HepG2 (cell line): Measurements from ENCODE around the gene LRRFIP2. TPM values are rescaled to one million over a fixed set of nuclear protein-coding genes. Genes with fewer than 3 reads are reported as not detected.

Source experiments
- ATAC-seq: fragments of 200-7000 bp; cut with Tn5 transposase; 3 replicates; pipeline ENCODE4 v1.9.1; 2020; ENCODE audit warnings: mild to moderate bottlenecking, moderate library complexity
- BruUV-seq: library from RNA; stranded (reverse); fragments of 400-500 nt; replicated peaks from 2 replicates; lab custom pipeline; 2021; lab: Mats Ljungman, UMichigan
- CTCF ChIA-PET: fragments of 300-600 bp; formaldehyde crosslinking; extraction: SDS; loops from one replicate; lab custom pipeline; 2021; ENCODE audit warnings: low total read pairs, inconsistent platforms, low intra/inter-chr PET ratio; lab: Yijun Ruan, JAX
- POLR2A ChIA-PET: fragments of 350-600 bp; sonication (Branson Sonifier 250); formaldehyde crosslinking; loops from one replicate; lab custom pipeline; 2020; ENCODE audit warnings: antibody characterized with exemption, inconsistent platforms; lab: Yijun Ruan, JAX
- DNase-seq: peaks from one replicate; pipeline ENCODE4 v3.0.0-alpha.2; 2015; ENCODE audit warnings: low spot score
- FAIRE-seq: peaks from 3 replicates; lab custom pipeline; 2011; peaks lifted over from hg19 to GRCh38; lab: Jason Lieb, UNC
- H2AFZ ChIP-seq: one replicate; pipeline ENCODE4 v1.6.1; 2011; ENCODE audit warnings: low read length, inconsistent platforms
- H3K27ac ChIP-seq: fragments of 300-600 bp; 3 replicates; pipeline ENCODE4 v1.8.0; 2011; ENCODE audit warnings: mixed run types, mild to moderate bottlenecking, mixed read lengths, low read length, inconsistent platforms; ENCODE audit not compliant: insufficient read depth; ENCODE audit errors: extremely low read length
- H3K27me3 ChIP-seq, 2 experiments: fragments of 200-600 bp in 1 of 2; 2 replicates in 1 of 2; 3 replicates in 1 of 2; pipeline versions ENCODE4 v1.6.0 to v1.8.0; 2011; ENCODE audit warnings: low read length in 2 of 2, mild to moderate bottlenecking in 2 of 2, moderate library complexity in 2 of 2, inconsistent platforms in 1 of 2; ENCODE audit not compliant: insufficient read depth in 2 of 2, control insufficient read depth in 1 of 2
- H3K36me3 ChIP-seq, 2 experiments: fragments of 200-600 bp in 1 of 2; replicated peaks in 1 of 2; 2 replicates in 1 of 2; 3 replicates in 1 of 2; pipeline versions ENCODE4 v1.5.1 to v1.8.0; 2011; ENCODE audit warnings: low read length in 2 of 2, inconsistent platforms in 1 of 2; ENCODE audit not compliant: insufficient read depth in 2 of 2, control insufficient read depth in 1 of 2
- H3K4me1 ChIP-seq: 2 replicates; pipeline ENCODE4 v1.5.1; 2012; ENCODE audit warnings: low read length, inconsistent platforms; ENCODE audit not compliant: insufficient read depth
- H3K4me2 ChIP-seq: 2 replicates; pipeline ENCODE4 v1.6.0; 2011; ENCODE audit warnings: low read depth, low read length, inconsistent platforms
- H3K4me3 ChIP-seq, 3 experiments: fragments of 200-600 bp in 1 of 3; sonication (generic), shearing (Covaris generic) in 1 of 3; replicated peaks in 1 of 3; 2 replicates each; pipeline ENCODE4 v1.5.1; 2011 to 2016; ENCODE audit warnings: low read length in 3 of 3, inconsistent platforms in 2 of 3, low read depth in 2 of 3, mild to moderate bottlenecking in 2 of 3, control low read depth in 1 of 3, mixed read lengths in 1 of 3; ENCODE audit not compliant: insufficient read depth in 1 of 3
- H3K79me2 ChIP-seq: one replicate; pipeline ENCODE4 v1.6.1; 2011; ENCODE audit warnings: low read length, inconsistent platforms; ENCODE audit not compliant: insufficient read depth
- H3K9ac ChIP-seq: 2 replicates; pipeline ENCODE4 v1.6.0; 2011; ENCODE audit warnings: mild to moderate bottlenecking, low read depth, low read length, inconsistent platforms; ENCODE audit not compliant: insufficient read depth
- H3K9me3 ChIP-seq: 2 replicates; pipeline ENCODE4 v1.5.1; 2012; ENCODE audit warnings: mild to moderate bottlenecking, low read length
- H4K20me1 ChIP-seq: 2 replicates; pipeline ENCODE4 v1.6.0; 2011; ENCODE audit warnings: inconsistent platforms, mild to moderate bottlenecking, low read length, moderate library complexity; ENCODE audit not compliant: insufficient read depth
- NCOA1 ChIP-seq: sonication (generic); formaldehyde crosslinking; IDR thresholded peaks from 2 replicates; pipeline ENCODE4 v1.9.0; 2021; ENCODE audit warnings: missing genetic modification reagents
- SMARCE1 ChIP-seq: fragments of 450-650 bp; IDR thresholded peaks from 2 replicates; pipeline ENCODE4 v1.6.1; 2017; ENCODE audit warnings: borderline replicate concordance
- TBX2 ChIP-seq: sonication (generic); formaldehyde crosslinking; IDR thresholded peaks from 2 replicates; pipeline ENCODE4 v1.5.0; 2020; ENCODE audit warnings: missing genetic modification reagents, mild to moderate bottlenecking, borderline replicate concordance
- ZNF431 ChIP-seq: sonication (generic); formaldehyde crosslinking; IDR thresholded peaks from 2 replicates; pipeline ENCODE4 v1.9.0; 2022; ENCODE audit warnings: missing genetic modification reagents, low read depth, mild to moderate bottlenecking, borderline replicate concordance
- ZNF512 ChIP-seq: sonication (generic); formaldehyde crosslinking; IDR thresholded peaks from 2 replicates; pipeline ENCODE4 v1.4.0; 2020; ENCODE audit warnings: mild to moderate bottlenecking, missing genetic modification reagents
- ZNF646 ChIP-seq: sonication (generic); formaldehyde crosslinking; IDR thresholded peaks from 2 replicates; pipeline ENCODE4 v1.9.0; 2021; ENCODE audit warnings: mild to moderate bottlenecking, missing genetic modification reagents
- WGBS: methylation state at CpG from one replicate; pipeline ENCODE4 v1.1.6; 2017; ENCODE audit warnings: low lambda C conversion rate; 5-methylcytosine and 5-hydroxymethylcytosine counted together
- in situ Hi-C: cut with HindIII; loops from 2 replicates; pipeline ENCODE4 v1.10.0; 2017; ENCODE audit warnings: low pct_unique_long_range_greater_than_20kb; ENCODE audit not compliant: extremely low pct_ligation_motif_present
- intact Hi-C: fragments of 100-400 bp; cut with micrococcal nuclease; formaldehyde crosslinking; loops from one replicate; pipeline ENCODE4 v1.10.0; 2022; ENCODE audit not compliant: unreplicated experiment
- polyA plus RNA-seq, 8 experiments: library from polyadenylated mRNA; depleted of rRNA in 3 of 8; stranded (reverse) in 7 of 8; unstranded in 1 of 8; fragments of >200 nt; fragmentation: Illumina TruSeq in 4 of 8; extraction: Trizol in 4 of 8; gene quantifications; 2 replicates each; pipeline versions ENCODE4 v1.2.1 to v1.2.3, GENCODE V29; 2011 to 2016; ENCODE audit warnings: low read depth in 4 of 8, missing spikeins in 1 of 8, mixed read lengths in 1 of 8; ENCODE audit not compliant: insufficient read depth in 1 of 8
- total RNA-seq, 5 experiments: library from RNA; depleted of rRNA; stranded (reverse); fragments of >200 nt; fragmentation: Illumina TruSeq; extraction: Trizol; gene quantifications; 2 replicates each; pipeline ENCODE4 v1.2.3, GENCODE V29; 2016; ENCODE audit warnings: low read depth in 1 of 5
- TF ChIP-seq, protein P1 (sequence below): sonication (generic); formaldehyde crosslinking; IDR thresholded peaks from 2 replicates; pipeline ENCODE4 v1.9.0; 2022; ENCODE audit warnings: low read depth, missing genetic modification reagents

The LRRFIP2 gene
- total and polyA plus RNA-seq, 2 of the 13 experiments (the other 11 are each of a cell fraction or from before 2014, with no cell fraction given): 13.5 to 32.2 TPM

DNA sequence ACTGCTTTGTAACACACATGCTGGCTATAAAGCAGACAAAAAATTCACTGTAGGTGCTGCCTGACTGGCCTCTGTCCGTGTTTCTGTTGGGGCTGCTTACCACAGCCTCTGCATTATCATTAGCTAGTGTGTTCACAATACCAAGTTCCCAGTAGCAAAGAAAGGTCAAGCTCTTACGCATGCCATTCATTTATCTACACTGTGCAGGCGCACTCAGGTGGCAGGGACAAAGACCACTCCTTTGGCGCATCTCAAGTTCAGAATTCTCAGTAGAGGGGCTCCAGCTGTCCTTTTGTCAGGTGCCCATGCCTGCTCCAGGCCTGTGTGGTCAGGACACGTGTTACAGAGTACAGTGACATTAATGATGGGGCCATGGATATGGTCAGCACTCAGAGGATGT lies 158.7 kb downstream of the LRRFIP2 start:
- ATAC-seq: no peak
- no peaks in the 10 kb centered on the region for H3K4me1 ChIP-seq
- no peaks in the 10 kb centered on the region for H3K79me2 ChIP-seq
- H3K9ac ChIP-seq: no peak overlapping the region
- H3K27me3 ChIP-seq: no peaks in the 10 kb centered on the region
- no peak overlapping the region for H2AFZ ChIP-seq
- H3K4me3 ChIP-seq: no peak overlapping the region
- no peak for TF ChIP-seq ZNF431 (CRISPR knock-in tag)
- no peak for TF ChIP-seq TBX2 (CRISPR knock-in tag)
- TF ChIP-seq ZNF512: no peak
- TF ChIP-seq, protein P1, sequence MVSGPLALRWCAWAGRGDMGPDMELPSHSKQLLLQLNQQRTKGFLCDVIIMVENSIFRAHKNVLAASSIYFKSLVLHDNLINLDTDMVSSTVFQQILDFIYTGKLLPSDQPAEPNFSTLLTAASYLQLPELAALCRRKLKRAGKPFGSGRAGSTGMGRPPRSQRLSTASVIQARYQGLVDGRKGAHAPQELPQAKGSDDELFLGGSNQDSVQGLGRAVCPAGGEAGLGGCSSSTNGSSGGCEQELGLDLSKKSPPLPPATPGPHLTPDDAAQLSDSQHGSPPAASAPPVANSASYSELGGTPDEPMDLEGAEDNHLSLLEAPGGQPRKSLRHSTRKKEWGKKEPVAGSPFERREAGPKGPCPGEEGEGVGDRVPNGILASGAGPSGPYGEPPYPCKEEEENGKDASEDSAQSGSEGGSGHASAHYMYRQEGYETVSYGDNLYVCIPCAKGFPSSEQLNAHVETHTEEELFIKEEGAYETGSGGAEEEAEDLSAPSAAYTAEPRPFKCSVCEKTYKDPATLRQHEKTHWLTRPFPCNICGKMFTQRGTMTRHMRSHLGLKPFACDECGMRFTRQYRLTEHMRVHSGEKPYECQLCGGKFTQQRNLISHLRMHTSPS (CRISPR knock-in tag): no peak
- no peak for TF ChIP-seq SMARCE1
- TF ChIP-seq NCOA1 (CRISPR knock-in tag): no peak
- TF ChIP-seq ZNF646: no peak
- no peak for DNase-seq
- FAIRE-seq: no peak
- H3K36me3 ChIP-seq: peaks cover 14 to 81% of the 10 kb centered on the region in 2 experiments
- BruUV-seq: no TSS peak
- no peaks in the 10 kb centered on the region for H4K20me1 ChIP-seq
- ChIA-PET CTCF (no interaction called here), POLR2A (no interaction called here)
- in situ Hi-C loops (no loop called here), intact Hi-C loops (no loop called here)
- H3K9me3 ChIP-seq: no peaks in the 10 kb centered on the region
- 97% methylated on average over 5 of the region's 5 CpGs for WGBS
- no peak overlapping the region for H3K27ac ChIP-seq
- H3K4me2 ChIP-seq: no peak overlapping the region
